NCI-H774 (cell line): ENCODE data around the gene HDAC8.
"Not testable (repeated sequence)": the region's sequence is repeated elsewhere in the genome, so short reads cannot be mapped to it uniquely, and the experiment has no call there.

Experiments
- DNase-seq: peaks from one replicate; lab custom pipeline; 2025; lab: John Stamatoyannopoulos, UW

The HDAC8 gene

DNA sequence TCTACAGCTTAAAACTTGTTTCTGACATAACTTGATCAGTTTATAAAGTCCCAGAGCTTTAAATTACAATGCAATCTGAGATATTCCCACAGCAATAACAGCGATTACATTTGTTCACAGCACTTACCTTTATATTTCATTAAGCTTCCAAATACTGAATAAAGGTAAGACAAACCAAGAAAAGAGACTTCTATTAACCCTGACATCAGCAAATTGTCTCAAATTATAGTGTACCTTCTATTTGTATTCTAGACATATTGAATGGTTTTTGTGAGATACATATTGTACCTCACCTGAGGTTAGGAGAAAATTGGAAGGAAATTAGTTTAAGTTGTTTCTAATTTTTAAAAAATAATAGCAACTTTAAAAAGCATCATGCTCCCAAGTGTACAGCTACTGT is 111.9 kb downstream of the HDAC8 start:
- DNase-seq: no peak

GRCh38 chrX:72449034-72449433 is 123.6 kb downstream of the HDAC8 start:
- not testable (repeated sequence) for DNase-seq

GRCh38 chrX:72440764-72441163 is 131.9 kb downstream of the HDAC8 start:
- not testable (repeated sequence) for DNase-seq

- no peak for DNase-seq
These were observed 136.6 kb downstream of the HDAC8 start for GRCh38 chrX:72436010-72436409.

DNA sequence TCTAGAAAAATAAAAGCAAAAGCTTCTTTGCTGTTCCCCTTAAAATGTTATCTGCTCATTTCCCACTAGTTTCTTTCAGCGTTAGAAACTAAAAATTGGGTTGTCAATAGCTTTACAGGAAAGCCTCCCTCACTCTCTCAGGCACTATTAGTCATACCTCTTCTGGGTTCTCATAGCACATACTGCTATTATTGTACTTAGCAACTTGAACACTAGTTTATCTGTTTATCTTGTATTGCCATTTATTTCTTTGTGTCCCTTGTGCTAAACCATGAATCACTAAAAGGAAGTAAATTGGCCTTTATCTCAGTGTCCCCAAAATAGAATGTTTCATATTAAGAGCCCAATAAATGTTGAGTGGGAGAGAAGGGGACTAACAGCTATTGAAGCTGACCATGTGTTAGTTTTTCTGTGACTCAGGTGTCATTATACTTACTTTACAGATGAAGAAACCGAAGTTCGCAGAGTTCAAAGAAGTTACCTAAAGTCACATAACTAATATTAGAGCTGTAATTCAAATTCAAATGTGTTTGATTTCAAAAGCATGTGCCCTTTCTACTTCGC is 142.2 kb downstream of the HDAC8 start:
- no peak for DNase-seq

- DNase-seq: no peak
These were observed 150.8 kb downstream of the HDAC8 start for GRCh38 chrX:72421797-72422196.

GRCh38 chrX:72409993-72410392 is 162.7 kb downstream of the HDAC8 start:
- no peak for DNase-seq

GRCh38 chrX:72408885-72409284 is 163.8 kb downstream of the HDAC8 start:
- DNase-seq: no peak

DNA sequence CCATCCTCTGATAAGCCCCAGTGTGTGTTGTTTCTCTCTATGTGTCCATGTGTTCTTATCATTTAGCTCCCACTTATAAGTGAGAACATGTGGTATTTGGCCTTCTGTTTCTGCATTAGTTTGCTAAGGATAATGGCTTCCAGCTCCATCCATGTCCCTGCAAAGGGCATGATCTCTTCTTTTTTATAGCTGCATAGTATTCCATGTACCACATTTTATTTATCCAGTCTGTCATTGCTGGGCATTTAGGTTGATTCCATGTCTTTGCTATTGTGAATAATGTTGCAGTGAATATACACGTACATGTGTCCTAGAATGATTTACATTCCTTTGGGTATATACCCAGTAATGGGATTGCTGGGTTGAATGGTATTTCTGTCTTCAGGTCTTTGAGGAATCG is 167.5 kb downstream of the HDAC8 start:
- DNase-seq: not testable (repeated sequence)

- no peak for DNase-seq
These were observed 170.0 kb downstream of the HDAC8 start for GRCh38 chrX:72402614-72403013.

- no peak for DNase-seq
These were observed 172.8 kb downstream of the HDAC8 start for GRCh38 chrX:72399816-72400215.

GRCh38 chrX:72396117-72396516 is 176.5 kb downstream of the HDAC8 start:
- no peak for DNase-seq

DNA sequence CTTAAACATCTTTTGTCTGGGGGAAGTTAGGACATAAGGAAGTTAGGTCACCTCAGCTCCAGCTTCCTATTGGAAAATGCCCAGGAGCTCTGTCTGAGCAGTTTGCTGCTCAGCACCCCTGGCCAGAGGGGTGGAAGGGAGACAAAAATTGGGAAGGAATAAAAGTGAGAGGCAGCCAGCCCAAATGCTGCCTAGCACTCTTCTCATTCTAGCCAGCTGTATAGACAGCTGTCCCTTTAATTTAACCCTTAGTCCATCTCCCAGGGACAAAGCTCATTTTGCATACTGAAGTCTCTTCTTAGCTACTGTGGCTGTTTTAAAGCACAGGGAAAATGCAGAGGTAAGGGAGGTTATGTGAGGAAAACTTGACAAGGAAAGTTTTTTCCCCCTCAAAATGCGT is 177.4 kb downstream of the HDAC8 start:
- DNase-seq: no peak

- DNase-seq: no peak
These were observed 178.0 kb downstream of the HDAC8 start for GRCh38 chrX:72394518-72395170.

DNA sequence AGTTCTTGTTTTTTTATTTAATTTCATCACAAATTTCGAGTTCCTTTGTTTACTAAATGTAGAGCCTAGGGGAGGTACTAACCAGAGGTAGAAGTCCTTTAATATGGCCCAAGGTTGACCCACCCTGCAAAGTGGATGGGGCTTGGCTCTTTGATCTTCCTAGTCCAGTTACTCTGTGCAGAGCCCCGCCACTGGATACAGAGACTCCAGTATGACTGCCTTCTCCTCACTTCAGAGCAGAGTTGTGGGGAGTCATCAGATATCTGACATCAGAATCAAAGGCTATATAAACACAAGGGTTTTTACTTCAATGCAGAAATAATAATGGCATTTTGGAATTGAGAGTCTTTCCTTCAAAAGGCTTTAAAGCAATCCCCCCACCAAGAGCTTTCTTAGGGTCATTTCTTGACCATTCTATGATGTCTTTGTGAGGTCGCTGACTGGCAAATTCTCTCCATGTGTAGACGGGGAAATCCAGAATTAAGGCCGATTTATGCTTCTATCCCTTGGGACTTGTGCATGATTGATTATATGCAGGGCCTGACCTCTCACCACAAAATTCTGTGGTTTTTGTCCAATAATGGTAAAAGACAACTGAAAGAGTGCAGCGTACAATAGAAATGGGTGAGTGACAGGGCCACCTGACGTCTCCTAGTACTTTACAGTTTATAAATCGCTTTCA is 178.7 kb downstream of the HDAC8 start:
- DNase-seq: no peak

- DNase-seq: no peak
These were observed 179.5 kb downstream of the HDAC8 start for GRCh38 chrX:72392816-72393800.

GRCh38 chrX:72392042-72392441 is 180.6 kb downstream of the HDAC8 start:
- no peak for DNase-seq

DNA sequence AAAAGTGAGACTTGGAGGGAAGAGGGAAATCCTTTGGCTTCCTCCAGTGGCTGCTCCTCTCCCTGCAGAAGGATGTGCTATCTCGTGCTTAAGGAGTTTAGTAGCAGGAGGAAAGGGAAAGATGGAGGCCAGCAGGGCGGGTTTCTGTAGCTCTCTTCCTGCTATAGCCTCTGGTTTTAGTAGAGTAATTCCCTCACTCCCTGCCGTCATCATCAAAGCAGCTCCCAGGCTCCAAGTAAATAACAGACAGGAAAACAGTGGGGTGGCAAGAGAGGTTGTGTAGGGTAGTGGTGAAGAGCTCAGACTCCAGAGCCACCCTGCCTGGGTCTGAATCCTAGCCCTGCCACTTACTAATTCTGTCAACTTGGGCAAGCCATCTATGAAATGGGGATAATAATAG is 185.4 kb downstream of the HDAC8 start:
- no peak for DNase-seq

GRCh38 chrX:72382202-72382595 is 190.4 kb downstream of the HDAC8 start:
- no peak for DNase-seq

GRCh38 chrX:72381439-72382201 is 191.0 kb downstream of the HDAC8 start:
- peak; percentile 27 for DNase-seq

DNA sequence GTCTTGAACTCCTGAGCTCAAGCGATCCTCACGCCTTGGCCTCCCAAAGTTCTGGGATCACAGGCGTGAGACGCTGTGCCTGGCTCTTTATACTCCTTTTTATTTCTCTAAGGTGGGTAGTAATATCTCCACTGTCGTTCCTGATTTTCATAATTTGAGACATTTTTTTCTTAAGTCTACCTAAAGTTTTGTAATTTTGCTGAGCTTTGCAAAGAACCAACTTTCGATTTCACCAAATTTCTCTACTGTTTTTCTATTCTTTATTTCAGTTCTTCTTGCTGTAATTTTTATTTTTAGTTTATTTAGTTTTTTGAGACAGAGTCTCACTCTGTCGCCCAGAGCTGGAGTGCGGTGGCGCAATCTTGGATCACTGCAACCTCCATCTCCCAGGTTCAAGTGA is 196.5 kb downstream of the HDAC8 start:
- DNase-seq: no peak

- no peak for DNase-seq
These were observed 199.5 kb downstream of the HDAC8 start for GRCh38 chrX:72373136-72373535.
